ENCODE data around the gene XXYLT1.
A peak's percentile ranks its signal among the peaks of the same experiment; 100 is the strongest.

Gene XXYLT1

DNA sequence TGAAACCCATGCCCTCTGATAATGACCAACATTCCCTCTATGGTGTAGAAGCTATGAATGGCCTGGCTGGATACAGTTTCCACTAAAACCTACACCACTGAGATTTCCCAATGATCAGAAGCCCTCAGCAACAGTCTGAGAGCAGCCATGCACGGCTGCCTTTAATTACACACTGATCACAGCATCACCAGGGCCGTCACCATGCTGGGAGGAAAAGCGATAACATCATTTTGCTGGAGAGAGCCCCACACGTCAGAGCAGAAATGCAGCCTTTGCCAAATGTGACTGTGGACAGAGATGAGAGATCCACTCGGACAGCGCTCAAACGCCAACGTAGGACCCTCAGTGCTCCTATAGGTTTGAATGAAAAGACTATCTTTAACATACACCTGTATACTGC, 135.0 kb downstream of the XXYLT1 start:
- no peak for DNase-seq (ENCODE audit: low read depth in 4 of 4, low spot score in 1 of 4)

DNA sequence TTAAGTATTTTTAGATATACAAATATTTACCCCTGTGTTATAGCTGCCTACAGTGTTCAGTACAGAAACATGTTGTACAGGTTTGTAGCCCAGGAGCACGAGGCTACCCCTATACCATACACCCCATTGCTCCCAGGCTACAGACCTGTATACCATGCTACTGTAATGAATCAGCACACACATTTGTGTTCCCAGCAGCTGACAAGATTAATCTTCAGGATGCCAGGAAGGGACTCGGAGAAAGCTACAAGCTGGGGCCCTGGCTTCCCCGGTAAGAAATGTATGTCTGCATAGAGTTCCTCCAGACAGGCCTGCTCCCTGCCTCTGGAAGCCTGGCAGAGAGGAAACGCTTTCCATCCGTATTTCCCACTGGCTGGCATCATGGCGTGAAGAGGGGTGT, 136.5 kb downstream of the XXYLT1 start:
- no peak for DNase-seq (ENCODE audit: low read depth in 4 of 4, low spot score in 1 of 4)

DNA sequence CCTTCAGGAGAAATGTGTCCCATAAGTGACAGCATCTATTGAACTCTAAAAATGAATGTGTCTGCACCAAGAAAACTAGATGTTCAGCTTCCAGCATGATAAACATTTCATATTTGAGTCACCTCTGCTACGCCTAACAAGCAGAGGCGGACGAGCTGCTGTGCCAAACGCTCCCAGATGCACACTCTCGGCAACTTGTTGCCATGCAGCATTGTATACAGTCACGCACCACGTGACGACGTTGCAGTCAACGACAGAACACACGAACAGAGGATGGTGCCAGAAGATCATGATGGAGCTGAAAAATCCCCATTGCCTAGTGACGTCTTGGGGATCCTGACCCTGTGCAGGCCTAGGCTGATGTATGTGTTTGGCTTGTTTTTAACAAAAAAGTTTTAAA, 137.5 kb downstream of the XXYLT1 start:
- DNase-seq (ENCODE audit: low read depth in 4 of 4, low spot score in 1 of 4), result no peak

DNA sequence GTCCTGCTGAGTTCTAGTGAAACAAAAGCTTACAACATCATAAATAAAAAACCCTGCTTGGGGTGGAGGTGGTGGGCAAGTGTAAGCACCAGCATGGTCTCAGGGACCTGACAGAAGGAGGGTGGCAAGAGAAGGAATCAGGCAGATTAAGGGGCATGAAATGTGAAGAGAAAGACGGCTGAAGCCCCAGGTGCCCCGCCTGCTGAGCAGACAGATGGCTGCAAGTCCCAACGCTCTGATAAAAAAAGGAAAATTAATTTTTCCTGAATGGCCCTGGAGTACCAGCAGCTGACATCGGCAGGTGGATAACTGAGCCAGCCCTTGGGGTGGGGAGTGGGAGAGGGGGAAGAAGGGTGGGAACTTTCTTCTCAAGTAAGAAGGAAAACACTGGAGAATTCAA, 137.9 kb downstream of the XXYLT1 start:
- no peak for DNase-seq (ENCODE audit: low read depth in 4 of 4, low spot score in 1 of 4)

DNA sequence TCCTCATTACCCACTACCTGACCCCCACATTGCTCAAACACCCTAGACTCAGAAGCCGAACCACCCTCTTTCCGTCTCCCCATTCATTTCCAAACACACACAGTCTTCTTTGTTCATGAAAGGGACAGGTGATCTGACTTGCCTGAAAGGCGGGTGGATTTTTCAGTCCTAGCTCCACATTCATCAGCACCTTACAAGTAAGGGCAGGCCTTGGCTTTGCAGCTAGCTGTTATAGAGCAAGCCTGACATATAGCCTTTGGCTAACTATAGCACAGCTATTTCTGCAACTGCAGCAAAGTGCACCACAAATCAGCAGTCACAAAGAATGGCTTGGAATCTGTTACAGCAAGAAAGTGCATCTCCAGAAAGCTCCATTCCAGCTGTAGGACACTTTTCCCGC, 139.8 kb downstream of the XXYLT1 start:
- DNase-seq (ENCODE audit: low read depth in 4 of 4, low spot score in 1 of 4), result no peak

DNA sequence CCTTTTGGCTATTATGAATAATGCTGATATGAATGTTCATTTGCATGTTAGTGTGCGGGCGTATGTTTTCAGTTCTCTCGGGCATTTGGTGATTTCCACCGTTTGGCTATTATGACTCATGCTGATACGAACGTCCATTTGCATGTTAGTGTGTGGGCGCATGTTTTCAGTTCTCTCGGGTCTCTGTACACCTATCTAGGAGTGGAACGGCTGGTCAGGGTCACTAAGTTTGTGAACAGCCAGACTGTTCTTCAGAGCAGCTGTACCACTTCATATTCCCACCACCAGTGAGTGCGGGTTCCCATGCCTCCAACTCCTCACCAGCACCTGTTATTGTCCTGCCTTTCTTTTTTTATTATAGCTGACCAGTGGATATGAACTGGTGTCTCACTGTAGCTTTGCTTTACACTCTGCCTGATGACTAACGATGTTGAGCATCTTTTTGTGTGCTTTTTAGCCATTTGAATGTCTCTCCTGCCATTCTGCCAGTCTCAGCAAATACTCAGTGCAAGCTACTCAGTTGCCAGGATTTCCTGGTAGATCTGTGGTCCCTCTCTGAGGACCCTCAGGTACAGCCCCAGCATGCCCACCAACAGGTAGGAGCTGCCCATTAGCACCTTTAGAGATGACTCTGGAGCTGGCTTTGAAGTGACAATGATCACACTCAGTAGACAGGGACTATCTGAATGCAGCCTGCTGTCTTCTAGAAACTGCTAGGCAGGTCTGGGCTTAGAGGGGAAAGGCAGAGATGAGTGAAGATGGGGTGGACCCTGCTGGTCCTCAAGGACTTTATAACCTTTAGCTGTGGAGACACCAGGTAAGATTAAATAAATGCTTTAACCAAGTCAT, 141.1 kb downstream of the XXYLT1 start:
- DNase-seq (ENCODE audit: low read depth in 4 of 4, low spot score in 1 of 4), result peak in 2 of 4 experiments; percentile 4 to 25

DNA sequence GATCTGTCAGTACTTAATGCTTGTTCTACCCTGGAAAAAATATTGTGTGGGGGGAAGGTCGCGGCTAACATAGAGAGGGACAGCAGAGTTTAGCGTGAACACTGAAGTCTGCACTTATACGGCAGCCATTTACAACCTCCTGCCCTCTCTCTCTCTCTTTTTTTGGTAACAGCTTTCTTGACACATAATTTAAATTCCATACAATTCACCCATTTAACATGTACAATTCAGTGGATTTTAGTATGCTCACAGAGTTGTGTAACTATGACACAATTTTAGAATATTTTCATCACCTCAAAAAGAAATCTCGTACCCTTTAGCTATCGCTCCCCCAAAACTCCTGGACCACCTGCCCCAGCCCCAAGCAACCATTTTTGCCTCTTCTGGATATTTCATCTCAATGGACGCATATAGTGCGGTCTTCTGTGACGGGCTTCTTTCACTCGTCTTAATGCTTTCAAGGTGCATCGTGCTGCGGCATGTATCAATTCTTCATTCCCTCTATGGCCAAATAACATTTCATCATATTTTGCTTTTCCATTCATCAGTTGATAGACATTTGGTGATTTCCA, 141.8 kb downstream of the XXYLT1 start:
- DNase-seq (ENCODE audit: low read depth in 4 of 4, low spot score in 1 of 4), result no peak

DNA sequence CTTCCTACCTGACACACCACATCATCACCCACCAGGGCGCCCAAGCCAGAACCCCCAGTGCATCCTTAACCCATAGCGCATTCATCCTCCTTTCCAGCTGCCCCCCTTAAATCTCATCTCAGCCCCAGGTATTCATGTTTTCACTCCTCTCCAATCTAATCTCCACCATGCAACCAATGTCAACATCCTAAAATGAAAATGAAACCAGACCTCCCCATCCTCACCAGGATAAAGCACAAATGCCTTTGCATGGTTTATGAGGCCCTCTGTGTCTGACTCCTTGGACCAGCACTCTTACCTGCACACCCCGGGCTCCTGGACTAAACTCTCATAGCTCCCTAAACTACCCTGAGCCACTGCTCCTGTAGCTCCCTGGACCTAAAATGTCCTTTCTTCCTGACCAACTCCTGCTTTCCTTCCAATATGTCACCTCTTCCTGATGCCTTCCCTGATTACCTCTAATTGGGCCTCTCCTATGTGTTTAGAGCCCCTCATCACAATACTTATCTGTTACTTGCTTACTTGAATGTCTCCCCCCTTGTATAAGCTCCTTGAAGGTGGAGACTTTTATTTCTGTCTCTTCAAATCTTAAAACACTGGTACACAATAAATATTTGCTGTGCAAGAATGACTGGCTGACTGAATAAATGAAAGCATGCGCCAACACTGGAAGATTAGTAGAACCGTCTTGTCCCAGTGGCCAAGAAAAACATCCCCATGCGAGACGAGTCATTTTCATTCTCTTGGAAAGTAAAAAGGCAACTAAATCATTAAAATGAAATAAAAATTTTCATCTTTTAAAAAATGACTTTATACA, 142.5 kb downstream of the XXYLT1 start:
- DNase-seq (ENCODE audit: low read depth in 4 of 4, low spot score in 1 of 4), result no peak

DNA sequence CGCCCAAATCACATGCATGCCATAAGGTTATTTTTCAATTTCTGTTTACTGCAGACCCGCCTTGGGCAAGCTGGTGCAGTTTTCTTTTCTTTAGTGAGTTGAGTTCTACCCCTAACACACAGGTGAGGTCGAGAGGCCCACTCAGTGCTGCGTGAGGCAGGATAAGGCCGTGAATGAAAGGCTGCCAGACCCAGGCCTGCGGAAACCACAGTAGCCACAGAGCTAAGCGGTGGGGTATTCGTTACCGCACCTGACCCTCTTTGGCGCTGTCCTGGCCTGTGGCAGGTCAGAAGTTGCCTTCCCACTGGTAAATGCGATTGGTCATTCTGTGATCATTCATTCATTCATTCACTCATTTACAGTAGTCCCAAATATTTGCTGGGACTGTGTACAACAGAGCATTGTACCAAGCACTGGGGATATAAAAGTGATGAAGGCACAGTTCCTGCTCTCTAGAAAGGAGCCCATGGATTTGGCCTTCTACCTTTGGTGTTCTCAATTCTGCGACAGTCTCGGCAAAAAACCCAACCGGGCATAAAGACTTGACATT, 144.8 kb downstream of the XXYLT1 start:
- no peak for DNase-seq (ENCODE audit: low read depth in 4 of 4, low spot score in 1 of 4)

DNA sequence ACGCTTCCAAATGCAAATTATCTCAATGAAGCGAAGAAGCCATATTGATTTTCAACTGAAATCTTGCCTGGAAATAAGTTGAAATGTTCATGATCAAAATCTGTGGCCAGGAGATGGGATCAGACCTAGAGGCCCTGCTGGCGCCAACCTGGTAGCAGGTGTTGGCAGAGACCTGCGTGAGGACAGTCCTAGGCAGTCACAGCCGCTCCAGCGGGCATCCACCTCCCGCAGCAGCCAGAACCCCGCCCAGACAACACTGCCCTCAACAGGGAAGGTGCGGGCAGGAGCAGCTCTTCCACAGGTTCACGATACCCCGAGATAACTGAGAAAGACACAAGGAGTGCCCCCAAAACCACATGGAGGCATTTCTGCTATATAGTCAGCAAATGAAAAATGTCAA, 145.3 kb downstream of the XXYLT1 start:
- no peak for DNase-seq (ENCODE audit: low read depth in 4 of 4, low spot score in 1 of 4)

DNA sequence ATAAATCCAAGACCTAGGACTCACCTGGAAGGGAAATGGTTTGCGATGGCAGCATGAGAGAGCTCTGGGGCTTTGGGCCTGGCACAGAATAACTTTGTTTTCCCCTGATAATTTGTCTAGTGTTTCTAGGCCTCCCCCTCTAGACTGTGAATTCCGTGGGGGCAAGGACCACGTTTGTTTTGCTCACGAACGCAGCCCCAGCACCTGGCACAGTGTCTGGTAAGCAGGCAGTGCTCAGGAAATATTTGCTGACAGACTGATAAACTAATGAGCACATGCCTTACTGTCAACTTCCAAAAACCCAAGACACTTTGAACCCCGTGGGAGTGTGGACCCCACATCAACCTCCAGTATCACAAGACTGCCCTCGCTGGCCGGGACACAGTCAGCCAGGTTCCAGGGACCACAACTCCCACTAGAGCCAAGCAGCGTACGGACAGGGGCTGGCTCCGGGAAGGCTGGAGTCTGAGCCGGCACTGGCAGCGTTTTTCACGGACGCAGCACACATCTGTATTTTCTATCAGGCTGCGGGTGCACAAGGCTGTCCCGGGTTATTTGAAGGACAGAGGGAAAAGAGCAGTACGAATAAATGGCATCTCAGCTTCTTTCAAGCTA, 146.5 kb downstream of the XXYLT1 start:
- DNase-seq (ENCODE audit: low read depth in 4 of 4, low spot score in 1 of 4), result no peak

DNA sequence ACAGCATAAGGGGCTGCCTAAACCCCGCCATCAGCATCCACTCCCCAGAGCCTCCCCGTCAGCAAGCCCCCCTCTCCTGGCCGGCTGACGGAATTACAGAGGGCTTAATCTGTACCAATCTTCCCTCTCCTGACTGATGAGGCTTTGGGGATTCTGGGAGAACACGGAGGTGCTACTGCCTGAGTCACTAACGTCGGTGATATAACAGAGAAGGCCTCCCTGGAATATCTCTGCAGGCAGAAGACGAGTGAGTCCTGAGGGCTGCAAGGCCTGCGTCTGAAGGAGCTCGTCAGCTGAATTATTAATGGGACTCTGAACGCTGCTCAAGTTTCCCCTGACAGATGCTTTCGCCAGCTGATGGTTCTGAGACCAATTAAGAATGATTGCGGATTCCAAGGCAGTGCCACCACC, 147.7 kb downstream of the XXYLT1 start:
- no peak for DNase-seq (ENCODE audit: low read depth in 4 of 4, low spot score in 1 of 4)

DNA sequence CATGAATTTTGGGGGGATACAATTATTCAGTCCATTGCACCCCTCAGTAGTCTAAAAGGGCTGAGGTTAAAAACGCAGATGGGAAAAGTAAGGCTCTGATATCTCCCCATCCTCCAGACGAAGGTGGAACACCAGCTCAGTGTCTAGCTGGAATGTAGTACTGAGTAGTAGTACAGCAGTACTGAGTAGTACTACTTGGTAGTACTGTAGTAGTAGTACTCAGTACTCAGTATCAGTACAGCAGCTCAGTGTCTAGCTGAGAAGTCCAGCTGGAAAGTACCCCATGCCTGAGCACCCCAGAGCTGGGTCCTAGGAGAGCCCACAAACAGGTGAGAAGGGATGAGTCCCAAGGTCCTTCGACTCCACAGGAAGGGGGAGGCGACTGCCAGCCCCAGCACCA, 148.7 kb downstream of the XXYLT1 start:
- DNase-seq (ENCODE audit: low read depth in 4 of 4, low spot score in 1 of 4), result no peak

DNA sequence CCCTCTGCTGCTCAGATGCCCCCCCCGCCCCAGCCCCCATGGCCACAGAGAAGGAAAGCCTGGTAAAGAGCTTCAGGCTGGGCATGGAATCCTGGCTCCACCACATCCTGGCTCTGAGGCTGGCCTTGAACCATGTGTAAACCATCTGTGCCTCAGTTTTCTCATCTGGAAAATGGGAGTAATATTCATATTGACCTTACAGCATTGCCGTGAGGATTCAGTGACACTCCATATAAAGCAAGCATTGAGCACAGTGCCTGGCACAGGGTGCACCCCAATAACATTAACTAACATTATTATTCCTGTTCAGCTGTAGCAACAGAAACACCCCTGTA, 150.7 kb downstream of the XXYLT1 start:
- DNase-seq (ENCODE audit: low read depth in 4 of 4, low spot score in 1 of 4), result no peak

DNA sequence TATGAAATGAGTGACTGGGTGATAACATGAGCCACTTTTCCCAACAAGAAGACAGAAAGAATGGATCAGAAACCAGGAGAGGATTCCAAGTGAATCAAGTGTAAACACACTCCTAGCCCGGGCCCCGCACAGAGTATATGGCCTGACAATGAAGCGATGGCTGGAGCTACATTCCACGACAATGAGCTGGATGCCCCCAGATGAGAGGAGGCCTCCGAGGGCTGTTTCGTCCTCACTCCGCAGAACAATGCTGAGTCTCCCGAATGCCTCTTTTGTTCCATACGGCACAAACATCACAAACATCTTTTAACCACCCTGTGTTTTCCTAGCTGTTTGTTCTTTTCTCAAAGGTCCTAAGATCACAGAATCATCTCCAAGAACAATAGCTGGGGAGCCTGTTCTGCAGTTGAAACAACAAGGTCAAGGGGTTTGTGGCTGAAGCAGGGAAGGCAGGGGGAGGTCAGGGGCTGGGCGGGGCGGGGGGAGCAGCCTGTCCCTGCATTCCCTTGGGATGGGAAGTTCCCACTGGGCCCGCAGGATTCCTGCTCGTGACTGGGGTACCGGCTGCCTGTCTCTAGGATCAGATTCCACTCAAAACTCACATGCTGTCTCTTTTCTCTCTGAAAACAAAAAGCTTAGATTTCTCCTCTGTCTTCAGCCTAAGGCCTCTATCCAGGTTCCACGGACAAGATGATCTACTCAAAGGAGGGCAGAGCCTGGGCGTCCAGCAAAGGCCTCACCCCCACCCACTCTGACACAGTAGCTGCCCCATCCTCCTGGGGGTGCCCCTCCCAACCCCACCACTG, 151.3 kb downstream of the XXYLT1 start:
- DNase-seq (ENCODE audit: low read depth in 4 of 4, low spot score in 1 of 4), result no peak

DNA sequence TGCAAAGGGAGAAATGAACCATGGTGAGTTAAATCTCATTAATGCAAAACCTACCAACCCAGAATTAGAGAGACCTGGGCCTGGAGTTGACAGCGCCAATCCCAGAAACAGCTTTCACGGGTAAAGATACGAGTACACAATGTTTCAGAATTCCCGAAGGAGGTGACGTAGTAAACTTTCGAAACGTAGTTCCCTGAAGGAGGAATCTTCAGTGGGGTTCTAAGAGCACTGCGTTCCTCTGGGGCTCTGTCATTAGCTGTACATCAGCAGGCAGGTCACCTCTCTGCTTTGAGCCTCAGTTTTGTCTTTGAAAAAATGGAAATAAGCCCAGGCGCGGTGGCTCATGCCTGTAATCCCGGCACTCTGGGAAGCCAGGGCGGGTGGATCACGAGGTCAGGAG, 152.3 kb downstream of the XXYLT1 start:
- no peak for DNase-seq (ENCODE audit: low read depth in 4 of 4, low spot score in 1 of 4)

DNA sequence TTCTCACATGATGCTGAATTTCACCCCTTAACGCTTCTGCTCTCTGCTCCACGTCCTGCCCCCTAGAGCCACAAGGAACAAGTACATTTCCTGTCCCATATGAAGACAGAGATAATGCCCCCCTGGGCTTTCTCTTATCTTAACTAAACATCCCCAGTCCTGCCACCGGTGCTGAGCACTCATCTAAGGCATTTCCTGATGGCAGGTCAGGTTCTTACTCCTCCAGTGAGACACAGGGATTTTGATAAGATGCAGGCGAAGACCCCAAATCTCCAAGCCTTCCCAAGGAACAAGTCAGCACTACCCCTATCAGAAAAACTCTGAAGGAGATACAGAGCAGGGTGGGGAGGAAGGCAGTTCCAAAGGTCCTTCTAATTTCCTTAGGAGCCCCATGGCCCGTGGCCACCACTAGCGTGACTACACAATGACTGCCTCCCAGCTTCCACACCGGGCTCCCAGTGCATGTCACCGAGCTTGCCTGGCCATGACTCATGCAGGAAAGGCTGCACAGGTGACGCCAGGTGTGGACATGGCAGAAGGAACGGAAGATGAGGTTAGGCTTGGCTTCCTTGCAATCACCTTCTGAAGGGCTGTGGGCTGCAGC, 152.9 kb downstream of the XXYLT1 start:
- DNase-seq (ENCODE audit: low read depth in 4 of 4, low spot score in 1 of 4), result no peak

DNA sequence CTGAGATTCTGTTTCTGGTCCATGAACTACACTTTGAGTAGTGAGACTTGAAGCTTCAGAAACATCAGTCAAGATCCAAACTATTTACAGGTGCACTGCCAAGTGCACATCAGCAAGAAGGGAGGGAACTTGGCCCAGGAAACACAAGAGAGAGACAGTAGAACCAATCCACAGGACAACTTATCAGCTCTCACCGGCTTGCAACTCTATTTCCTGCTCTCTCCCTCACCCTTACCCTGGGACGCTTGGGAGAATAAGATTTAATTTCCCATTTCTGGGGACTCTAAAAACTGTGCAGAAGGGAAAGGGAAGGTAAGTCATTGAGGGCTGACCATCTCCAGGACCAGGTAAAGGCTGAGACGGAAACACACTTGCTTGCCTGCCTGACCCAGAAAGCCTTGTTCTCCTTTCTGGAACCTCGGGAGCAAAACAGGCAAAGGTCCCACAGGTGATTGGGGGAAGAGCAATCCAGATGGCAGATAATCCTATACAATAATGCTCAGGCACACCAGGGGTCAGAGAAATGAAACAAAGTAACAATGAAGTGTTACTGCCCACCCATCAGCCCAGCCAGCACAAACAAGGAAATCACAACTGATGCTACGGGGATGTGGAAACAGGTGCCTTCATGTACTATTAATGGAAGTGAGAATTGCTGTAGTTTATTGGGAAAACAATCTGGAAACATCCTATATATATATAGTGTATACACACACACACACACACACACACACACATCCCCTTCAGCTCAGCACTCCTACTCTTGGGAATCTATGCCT, 154.4 kb downstream of the XXYLT1 start:
- no peak for DNase-seq (ENCODE audit: low read depth in 4 of 4, low spot score in 1 of 4)

DNA sequence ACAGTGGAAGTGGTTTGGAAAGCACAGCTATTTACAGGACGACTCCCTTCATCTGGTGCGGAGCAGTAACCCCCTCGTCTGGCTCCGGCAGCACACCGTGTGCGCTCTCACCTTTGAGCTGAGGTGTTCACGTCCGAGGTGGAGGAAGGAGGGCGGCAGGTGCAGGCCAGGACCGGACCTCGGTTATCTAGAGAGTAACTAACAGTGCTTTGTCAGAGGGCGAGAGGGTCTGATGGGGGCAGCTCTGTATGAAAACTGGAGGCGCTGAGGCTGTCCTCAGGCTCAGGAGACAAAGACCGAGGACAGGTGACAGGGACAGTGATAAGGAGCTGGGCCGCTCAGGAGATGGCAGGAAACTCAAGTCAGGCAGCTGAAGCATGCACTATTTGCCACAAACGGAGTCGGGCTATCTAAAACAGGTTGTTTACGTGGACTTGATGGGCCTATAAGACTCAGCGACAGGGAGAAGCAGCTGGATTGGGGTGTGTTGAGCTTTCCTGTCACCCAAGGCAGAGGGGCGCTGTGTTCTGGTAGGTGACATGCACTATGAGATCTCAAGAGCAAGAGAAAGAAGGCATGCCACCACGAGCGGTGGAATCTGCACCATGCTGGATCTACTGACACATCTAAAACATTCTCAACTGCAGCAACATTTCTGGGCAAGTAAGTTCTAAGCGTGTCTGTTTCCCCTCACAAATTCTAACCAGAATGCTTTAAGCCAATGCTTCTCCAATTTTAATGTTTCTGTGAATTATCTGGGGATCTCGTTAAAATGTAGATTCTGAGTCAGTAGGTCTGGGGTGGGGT, 155.2 kb downstream of the XXYLT1 start:
- DNase-seq (ENCODE audit: low read depth in 4 of 4, low spot score in 1 of 4), result no peak

Measured in stimulated activated CD4-positive, alpha-beta T cell treated with anti-CD3 and anti-CD28 coated beads, Interleukin-1b, Interleukin-23, amount 100 ng/mL, for 24 hours (primary cell).